A549 treated with Mapracorat at 1 μM for 4 hours (cell line): ENCODE results near the gene SPATA24. TPM values are rescaled to one million over a fixed set of nuclear protein-coding genes. Genes with fewer than 3 reads are reported as not detected.

Experiments used
- total RNA-seq: library from RNA; stranded (reverse); fragments of 200-300 nt; extraction: Qiagen RNA extraction; gene quantifications from 5 replicates; pipeline ENCODE4 v1.2.3, GENCODE V29; 2022

Gene SPATA24
- 3.9 to 6.0 TPM (median 5.3 TPM) in 5 replicates for total RNA-seq

DNA sequence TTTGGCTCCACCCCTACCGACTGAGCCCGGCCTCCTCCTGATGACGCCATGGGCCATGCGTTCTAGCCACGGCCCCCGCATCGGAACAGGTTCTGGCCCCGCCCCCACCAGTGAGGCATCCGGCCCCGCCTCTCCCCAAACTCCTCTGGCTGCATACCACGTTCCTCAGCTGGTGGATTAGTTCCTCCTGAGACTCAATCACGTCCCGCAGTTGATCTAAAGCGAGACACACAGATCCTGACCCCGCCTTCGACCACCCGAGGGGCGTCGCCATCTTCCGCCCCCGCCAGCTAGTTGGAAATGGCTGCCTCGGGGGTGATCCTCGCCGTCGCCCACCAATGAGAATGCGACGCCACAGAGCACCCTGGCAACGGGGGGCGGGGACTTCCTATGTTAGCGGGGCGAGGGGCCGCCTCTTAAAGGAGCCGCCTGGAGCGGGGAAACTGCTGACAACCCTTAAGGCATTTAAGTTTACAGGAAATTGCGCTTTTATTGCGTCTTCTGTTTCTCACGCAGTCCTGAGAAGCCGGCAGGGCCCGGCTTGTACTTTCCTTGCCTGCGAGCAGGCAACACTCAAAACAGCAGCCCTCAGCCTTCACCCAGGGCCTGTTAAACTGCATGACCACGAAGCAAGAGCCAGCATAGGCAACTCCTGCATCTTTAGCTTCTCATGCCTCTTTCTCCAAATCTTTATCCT lies at the start of gene SPATA24:
TSS of gene SPATA24 (minus strand) at position 303 of the 697 bp plus-strand sequence. CDS start at position 274, 29 bp downstream.

GRCh38 chr5:139439013-139439903 lies 35.4 kb upstream of the SPATA24 start, which contains the start of gene DNAJC18:
Gene DNAJC18, minus strand, starts transcription at chr5:139439525. Its CDS starts 80 bp downstream, at chr5:139439445.

DNA sequence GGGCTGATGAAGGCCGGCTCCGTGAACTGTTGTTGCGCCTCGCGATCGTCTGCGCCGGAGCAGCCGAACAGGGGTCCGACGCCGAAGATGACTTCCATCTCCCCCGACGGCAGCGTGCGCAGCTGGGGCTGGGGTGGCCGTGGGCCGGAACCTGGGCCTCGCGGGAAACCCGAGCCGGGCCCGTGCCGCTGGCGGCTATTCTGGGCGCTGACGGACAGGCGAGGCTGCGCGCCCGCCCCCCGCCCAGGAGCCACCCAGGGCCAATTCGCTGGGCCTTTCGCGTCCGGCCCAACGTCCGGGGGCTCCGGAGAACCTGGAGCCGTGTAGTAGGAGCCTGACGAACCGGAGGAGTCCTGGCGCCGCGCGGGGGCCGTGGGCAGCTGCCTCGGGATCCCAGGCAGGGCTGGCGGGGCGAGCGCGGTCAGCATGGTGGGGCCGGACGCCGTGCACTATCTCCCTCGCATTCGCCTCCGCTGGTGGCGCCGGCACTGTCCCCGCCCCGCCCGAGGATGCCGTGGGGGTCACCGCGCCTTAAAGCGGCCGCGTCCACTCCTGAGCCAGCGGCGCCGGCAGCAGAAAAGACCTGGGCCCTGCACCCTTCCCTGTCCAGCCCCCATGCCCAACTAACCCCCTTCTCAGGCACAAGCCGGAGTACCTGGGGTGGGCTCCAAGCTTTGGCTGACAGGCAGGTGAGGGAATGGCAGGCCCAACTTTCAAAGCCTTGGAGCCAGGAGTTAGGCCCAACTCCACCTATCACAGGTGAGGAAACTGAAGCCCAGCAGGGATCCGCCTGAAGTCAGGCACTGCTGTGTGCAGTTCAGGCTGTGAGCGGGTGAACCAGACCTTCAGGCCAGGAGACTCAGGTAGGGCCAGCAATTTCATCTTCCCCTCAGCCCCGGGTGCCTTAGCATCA lies 9.0 kb downstream of the SPATA24 start, which contains the start of gene PROB1:
TSS of gene PROB1 (minus strand) at position 451 of the 913 bp plus-strand sequence. CDS start at position 428, 23 bp downstream.

DNA sequence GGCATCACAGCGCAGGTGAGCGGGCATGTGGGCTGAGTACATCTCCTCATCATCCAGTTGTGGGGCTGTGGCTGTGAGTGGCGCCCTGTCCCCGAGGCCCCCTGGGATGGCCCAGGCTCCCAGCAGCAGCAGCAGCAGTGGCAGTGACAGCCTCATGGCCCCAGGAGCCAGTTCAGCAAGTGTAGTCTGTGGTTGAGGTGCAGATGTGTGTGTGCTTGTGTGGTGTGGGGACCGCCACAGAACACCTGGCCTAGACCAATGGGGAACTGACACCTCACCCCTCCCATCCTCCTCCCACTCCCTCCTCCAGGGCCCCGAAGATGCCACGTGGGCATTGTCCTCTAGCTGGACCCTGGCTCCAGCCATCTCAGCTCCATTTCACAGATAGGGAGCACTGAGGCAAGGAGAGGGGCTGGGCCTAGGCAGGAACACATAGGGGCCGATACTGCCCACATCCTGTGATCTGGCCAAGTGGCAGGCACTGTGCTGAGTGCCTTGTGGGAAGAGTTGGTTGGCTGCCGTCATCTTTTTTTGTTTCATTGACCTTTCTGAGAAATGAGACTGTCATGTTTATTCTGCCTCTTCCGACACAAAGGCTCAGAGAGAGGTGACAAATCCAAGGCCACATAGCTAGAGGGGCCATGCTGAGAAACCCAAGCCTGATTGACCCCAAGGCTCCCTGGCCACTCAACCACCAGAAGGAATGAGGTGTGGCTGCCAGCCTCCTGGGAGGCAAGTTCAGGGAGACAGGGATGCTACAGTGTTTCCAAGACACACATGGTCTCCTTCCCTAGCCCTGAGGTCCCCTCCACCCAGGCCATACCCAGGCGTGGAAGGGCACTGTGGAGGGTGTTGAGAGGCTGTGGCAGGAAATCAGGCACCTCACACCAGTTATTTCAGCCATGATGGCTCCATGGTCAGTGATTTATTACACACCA lies 13.9 kb downstream of the SPATA24 start, which contains the start of gene MZB1:
TSS of gene MZB1 (minus strand) at position 213 of the 938 bp plus-strand sequence. CDS start at position 156, 57 bp downstream.

DNA sequence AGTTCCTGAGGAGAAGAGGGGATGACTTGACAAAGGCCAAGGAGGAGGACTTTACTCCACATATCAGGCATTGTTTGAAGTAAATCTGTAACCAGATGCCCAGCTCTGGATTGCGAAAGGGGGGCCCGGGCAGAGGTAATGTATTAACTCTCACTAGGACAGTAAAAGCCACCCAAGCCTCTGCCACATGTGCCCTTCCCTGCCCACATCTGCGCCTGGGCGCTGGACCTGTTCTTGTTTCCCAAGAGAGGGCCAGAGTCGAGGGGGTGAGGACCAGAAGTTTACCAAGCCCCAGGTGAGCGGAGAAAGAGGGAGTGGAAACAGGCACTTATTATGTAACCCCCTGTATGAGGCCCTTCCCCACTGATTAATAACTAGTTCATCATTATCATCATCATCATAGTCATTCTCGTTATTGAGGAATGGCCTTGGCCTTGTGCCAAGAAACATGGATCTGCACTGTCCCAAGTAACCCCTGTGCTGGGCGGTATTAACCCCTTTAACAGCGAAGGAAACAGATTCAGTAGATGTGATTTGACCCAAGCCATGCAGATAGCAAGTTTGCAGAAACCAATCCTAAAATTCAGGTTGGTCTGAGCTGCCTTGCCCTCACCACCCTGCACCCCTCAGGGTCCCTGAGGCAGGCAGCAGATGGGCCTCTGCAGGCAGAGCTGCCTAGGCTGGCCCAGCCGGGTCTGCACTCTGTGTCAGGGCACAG lies 20.5 kb downstream of the SPATA24 start, which contains the start of gene SLC23A1:
TSS of gene SLC23A1 (minus strand) at position 23 of the 718 bp plus-strand sequence. CDS start 44 bp downstream, outside the sequence.

Other genes with a start within 250 kb of the SPATA24 start
- 24.3 to 27.2 TPM (median 25.9 TPM) in 5 replicates for gene SIL1, start 205.7 kb downstream of the SPATA24 start, total RNA-seq
- 156 to 198 TPM (median 171 TPM) in 5 replicates for gene MATR3, start 110.3 kb downstream of the SPATA24 start, total RNA-seq
- gene PAIP2, start 62.2 kb downstream of the SPATA24 start, total RNA-seq = 77.7 to 101 TPM (median 83.2 TPM) in 5 replicates
- gene SLC23A1, start 20.8 kb downstream of the SPATA24 start, total RNA-seq = 1.1 to 1.8 TPM (median 1.3 TPM) in 5 replicates
- gene MZB1, start 14.2 kb downstream of the SPATA24 start, total RNA-seq = 0.29 TPM in 1 of 5 replicates, not detected in the others
- 0.15 to 0.29 TPM (median 0.22 TPM) in 5 replicates for gene PROB1, start 9.0 kb downstream of the SPATA24 start, total RNA-seq
- gene DNAJC18, start 35.4 kb upstream of the SPATA24 start, total RNA-seq = 5.6 to 9.3 TPM (median 8.1 TPM) in 5 replicates
- not detected in 5 replicates for gene ECSCR, start 58.7 kb upstream of the SPATA24 start, total RNA-seq
- not detected in 5 replicates for gene SMIM33, start 66.9 kb upstream of the SPATA24 start, total RNA-seq
- 0.78 to 1.4 TPM (median 1.1 TPM) in 5 replicates for gene STING1, start 78.7 kb upstream of the SPATA24 start, total RNA-seq
- 124 to 183 TPM (median 163 TPM) in 5 replicates for gene UBE2D2, start 157.2 kb upstream of the SPATA24 start, total RNA-seq
- 13.8 to 20.9 TPM (median 19.3 TPM) in 5 replicates for gene CXXC5, start 244.3 kb upstream of the SPATA24 start, total RNA-seq